ENCODE measurements around the gene CENPP.

Gene CENPP

DNA sequence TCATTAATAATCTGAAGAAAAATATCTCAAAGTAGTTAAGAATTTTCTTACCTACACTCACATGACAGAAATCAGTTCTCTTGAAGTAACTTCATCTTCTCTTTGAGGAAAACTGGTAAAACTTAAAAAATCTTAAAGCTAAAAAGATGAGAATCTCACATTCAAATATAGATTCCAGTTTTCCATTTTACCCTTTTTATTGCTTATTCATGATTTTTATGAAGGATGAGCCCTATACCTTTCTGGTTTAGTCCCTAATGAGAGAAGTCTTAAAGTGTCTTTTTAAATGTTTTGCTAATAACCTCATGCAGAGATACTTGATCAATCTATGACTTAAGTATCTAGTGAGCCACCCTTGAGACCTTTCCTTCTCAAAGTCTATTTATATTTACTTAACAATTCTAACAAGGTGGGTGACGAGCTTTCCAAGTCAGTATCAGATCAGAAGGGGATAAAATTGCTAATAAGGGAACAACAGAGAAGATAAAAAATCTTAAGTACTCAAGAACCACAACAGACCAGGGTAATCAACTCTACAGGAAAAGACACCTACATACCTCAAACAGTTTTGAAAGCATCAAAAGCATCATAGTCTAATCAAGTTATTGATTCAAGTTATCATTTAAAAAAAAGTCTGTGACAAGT lies 34.8 kb upstream of the CENPP start:
- TF ChIP-seq, protein P1, sequence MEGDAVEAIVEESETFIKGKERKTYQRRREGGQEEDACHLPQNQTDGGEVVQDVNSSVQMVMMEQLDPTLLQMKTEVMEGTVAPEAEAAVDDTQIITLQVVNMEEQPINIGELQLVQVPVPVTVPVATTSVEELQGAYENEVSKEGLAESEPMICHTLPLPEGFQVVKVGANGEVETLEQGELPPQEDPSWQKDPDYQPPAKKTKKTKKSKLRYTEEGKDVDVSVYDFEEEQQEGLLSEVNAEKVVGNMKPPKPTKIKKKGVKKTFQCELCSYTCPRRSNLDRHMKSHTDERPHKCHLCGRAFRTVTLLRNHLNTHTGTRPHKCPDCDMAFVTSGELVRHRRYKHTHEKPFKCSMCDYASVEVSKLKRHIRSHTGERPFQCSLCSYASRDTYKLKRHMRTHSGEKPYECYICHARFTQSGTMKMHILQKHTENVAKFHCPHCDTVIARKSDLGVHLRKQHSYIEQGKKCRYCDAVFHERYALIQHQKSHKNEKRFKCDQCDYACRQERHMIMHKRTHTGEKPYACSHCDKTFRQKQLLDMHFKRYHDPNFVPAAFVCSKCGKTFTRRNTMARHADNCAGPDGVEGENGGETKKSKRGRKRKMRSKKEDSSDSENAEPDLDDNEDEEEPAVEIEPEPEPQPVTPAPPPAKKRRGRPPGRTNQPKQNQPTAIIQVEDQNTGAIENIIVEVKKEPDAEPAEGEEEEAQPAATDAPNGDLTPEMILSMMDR (IDR thresholded peaks at IDR 0.05; ENCODE audit: control extremely low read depth, extremely low read depth, low read depth, missing control alignments), result no peak
- POLR2A ChIA-PET, result interaction anchor here (0.5 to 1.0 kb wide), 2 partner anchors 30 to 353 kb away, joined by 3 to 5 read pairs; no protein-coding TSS in a partner anchor
- CTCF ChIA-PET, result interaction anchor here (0.9 to 3.5 kb wide), 4 partner anchors 11 to 153 kb away, joined by 3 to 19 read pairs (median 8); no protein-coding TSS in a partner anchor
- DNase-seq (ENCODE audit: extremely low spot score), result no peak

DNA sequence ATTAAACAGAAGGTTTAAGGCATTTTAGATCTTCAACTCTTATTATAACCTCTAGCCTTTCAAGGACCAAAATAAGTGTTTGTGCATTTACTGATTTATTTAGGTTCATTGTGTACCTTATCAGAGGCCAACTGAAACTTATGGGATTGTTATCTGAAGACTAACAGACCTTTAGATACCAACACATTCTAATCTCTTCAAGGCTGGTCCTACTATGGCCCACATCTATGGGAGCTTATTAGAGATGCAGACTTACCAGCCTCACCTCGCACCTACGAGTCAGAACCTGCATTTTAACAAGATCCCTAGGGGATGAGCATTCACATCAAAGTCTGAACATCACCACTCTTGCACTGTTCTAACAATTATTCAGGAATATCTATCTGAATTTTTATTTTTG lies 34.2 kb upstream of the CENPP start:
- POLR2A ChIA-PET, result interaction anchor here (0.5 to 0.6 kb wide), 3 partner anchors 17 to 1508 kb away, joined by 3 to 5 read pairs (median 4); no protein-coding TSS in a partner anchor
- TF ChIP-seq, protein P1 (IDR thresholded peaks at IDR 0.05; ENCODE audit: control extremely low read depth, extremely low read depth, low read depth, missing control alignments), result no peak
- no peak for DNase-seq (ENCODE audit: extremely low spot score)
- CTCF ChIA-PET, result interaction anchor here (0.9 to 3.5 kb wide), 8 partner anchors 10 to 342 kb away, joined by 3 to 19 read pairs (median 4); no protein-coding TSS in a partner anchor

DNA sequence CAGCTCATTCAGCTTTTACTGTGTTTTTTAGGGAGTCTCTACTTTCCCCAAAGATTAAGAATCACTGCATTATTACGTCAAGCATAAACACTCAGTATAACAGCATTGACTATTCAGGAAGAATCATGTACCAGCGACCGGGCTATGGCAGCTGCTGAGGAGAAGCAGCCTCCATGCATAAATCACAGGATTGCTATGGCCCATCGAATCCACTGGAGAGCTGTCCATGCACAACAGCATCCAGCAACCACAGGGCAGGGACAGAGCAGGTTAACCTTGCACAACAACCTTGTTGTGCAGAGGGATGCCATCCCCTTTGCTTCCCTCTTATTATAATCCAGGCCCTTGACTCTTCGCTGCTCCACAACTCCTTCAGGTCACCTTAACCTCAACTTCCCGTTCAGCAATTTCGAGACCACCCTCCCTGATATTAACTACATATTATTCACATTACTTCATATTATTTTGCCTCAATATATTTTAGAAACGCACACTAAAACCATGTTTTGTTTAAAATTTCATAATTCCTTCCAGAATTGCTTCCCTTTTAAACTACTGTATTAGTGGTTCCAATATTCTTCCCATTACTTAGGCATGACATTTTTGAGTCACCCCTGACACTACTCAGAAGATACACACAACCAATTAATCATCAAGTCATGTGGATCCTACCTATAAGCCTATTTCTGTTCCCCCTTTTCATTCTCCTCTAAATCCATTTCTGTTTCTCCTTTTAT lies 33.2 kb upstream of the CENPP start:
- ChIA-PET CTCF (interaction anchor here (0.9 to 3.5 kb wide), 6 partner anchors 9 to 341 kb away, joined by 3 to 19 read pairs (median 4); no protein-coding TSS in a partner anchor), POLR2A (no interaction called here)
- TF ChIP-seq, protein P1 (IDR thresholded peaks at IDR 0.05; ENCODE audit: control extremely low read depth, extremely low read depth, low read depth, missing control alignments), result no peak
- DNase-seq (ENCODE audit: extremely low spot score), result no peak

DNA sequence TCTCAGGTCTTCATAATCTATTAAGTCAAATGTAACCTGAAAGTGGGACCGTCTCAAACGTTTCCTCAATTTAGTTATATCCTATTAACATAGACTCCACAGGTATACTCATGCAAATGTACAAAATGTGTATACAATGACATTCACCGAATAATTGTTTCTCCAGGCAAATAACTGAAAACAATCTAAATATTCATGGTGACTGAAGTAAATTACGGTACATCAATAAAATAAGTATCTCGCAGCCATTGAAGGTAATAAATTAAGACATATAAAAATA lies 32.7 kb upstream of the CENPP start:
- TF ChIP-seq, protein P1 (IDR thresholded peaks at IDR 0.05; ENCODE audit: control extremely low read depth, extremely low read depth, low read depth, missing control alignments), result no peak
- CTCF ChIA-PET, result interaction anchor here (2.1 kb wide), 1 partner anchor 34 kb away, joined by 4 read pairs; no protein-coding TSS in a partner anchor

DNA sequence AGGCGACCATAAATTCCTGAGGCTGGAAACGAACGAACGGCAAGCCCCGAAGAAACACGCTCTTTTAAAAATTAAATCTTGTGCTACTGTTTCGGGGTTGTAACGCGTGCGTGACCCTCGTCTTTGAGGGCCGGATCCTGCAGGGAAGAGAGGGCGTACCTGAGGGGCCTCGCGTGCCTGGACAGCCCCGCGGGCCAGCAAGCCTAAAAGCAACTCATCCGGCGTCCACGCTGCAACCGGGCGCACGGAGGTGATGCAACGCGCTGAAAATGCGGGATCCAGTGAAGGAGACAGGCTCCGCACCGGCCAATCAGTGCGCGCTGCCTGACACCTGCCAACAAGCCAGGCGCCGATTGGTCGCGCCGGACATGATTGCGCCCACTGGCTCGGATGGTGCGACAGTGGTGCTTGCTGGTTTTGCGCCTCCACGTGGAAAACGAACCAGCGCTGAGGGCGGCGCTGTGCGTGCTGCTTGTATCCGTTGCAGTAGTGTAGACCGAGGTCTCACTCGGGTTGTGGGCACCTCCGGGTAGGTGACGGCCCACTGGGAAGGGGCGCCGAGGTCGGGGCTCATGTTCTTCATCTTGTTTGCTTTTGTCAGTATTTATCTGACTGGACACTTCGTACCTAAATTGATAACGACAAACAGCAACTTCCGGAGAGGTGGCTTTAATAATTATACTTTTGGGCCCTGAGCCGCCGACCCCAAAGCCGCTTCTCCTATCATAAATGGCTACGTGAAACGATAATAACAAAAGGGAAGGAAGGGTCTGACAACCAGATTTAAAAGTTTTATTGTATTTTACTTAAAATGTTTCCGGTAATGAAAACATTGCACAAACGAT lies 32.1 kb upstream of the CENPP start, which contains the start of gene IARS1:
Gene IARS1 (minus strand): TSS at position 246 of the 845 bp plus-strand sequence. CDS start 4,278 bp downstream, outside the sequence.
- ChIA-PET POLR2A (no interaction called here), CTCF (interaction anchor here (2.1 kb wide), 1 partner anchor 33 kb away, joined by 4 read pairs; no protein-coding TSS in a partner anchor)
- TF ChIP-seq, protein P1 (IDR thresholded peaks at IDR 0.05; ENCODE audit: control extremely low read depth, extremely low read depth, low read depth, missing control alignments), result peak; percentile 48
- peak; percentile 98 for DNase-seq (ENCODE audit: extremely low spot score)

More for the DNA sequence above, 32.7 kb upstream of the CENPP start:
- no peak for DNase-seq (ENCODE audit: extremely low spot score)
- POLR2A ChIA-PET, result no interaction called here

DNA sequence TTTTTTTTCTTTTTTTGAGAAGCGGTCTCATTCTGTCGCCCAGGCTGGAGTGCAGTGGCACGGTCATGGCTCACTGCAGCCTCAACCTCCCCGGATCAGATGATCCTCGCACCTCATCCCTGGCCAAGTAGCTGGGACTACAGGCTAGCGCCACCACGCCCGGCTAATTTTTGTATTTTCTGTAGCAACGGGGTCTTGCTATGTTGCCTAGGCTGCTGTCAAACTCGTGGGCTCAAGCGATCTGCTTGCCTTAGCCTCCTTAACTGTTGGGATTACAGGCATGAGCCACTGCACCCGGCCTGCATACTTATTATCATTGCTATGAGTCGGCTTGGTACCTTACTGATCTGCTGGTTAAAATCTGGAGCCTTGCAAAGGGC lies 31.5 kb upstream of the CENPP start:
- TF ChIP-seq, protein P1 (IDR thresholded peaks at IDR 0.05; ENCODE audit: control extremely low read depth, extremely low read depth, low read depth, missing control alignments), result no peak
- ChIA-PET POLR2A (no interaction called here), CTCF (no interaction called here)
- no peak for DNase-seq (ENCODE audit: extremely low spot score)
